PC-3 (cell line): Measurements from ENCODE around the gene IL1RN. TPM values are rescaled to one million over a fixed set of nuclear protein-coding genes. Genes with fewer than 3 reads are reported as not detected.
"Not testable (repeated sequence)": the region's sequence is repeated elsewhere in the genome, so short reads cannot be mapped to it uniquely, and the experiment has no call there.

Source experiments
- ATAC-seq: fragments of 200-7000 bp; cut with Tn5 transposase; 2 replicates; pipeline ENCODE4 v1.9.1; 2020; ENCODE audit warnings: mild to moderate bottlenecking, moderate library complexity
- BruUV-seq: library from RNA; stranded (reverse); fragments of 400-500 nt; replicated peaks from 2 replicates; lab custom pipeline; 2021; lab: Mats Ljungman, UMichigan
- CTCF ChIA-PET: fragments of 300-600 bp; sonication (Branson Sonifier 250); formaldehyde crosslinking; loops from one replicate; lab custom pipeline; 2022; ENCODE audit warnings: antibody characterized with exemption; lab: Charles Lee
- POLR2A ChIA-PET: fragments of 300-600 bp; sonication (Branson Sonifier 250); formaldehyde crosslinking; loops from one replicate; lab custom pipeline; 2022; ENCODE audit warnings: antibody characterized with exemption; ENCODE audit not compliant: unreplicated experiment; lab: Charles Lee
- DNase-seq: peaks from one replicate; pipeline ENCODE4 v3.0.0-alpha.2; 2015
- H2AFZ ChIP-seq: fragments of 300-600 bp; sonication (generic); 2 replicates; pipeline ENCODE4 v1.6.0; 2016; ENCODE audit warnings: antibody characterized with exemption, low read length
- H3F3A ChIP-seq: fragments of 300-600 bp; sonication (generic); one replicate; pipeline ENCODE4 v1.6.0; 2017; ENCODE audit warnings: antibody characterized with exemption, low read length, control low read depth, mild to moderate bottlenecking; ENCODE audit not compliant: unreplicated experiment
- H3K27ac ChIP-seq: fragments of 300-600 bp; sonication (generic); 2 replicates; pipeline ENCODE4 v1.5.1; 2016; ENCODE audit warnings: mild to moderate bottlenecking, low read length
- H3K27me3 ChIP-seq: fragments of 300-600 bp; sonication (generic); 2 replicates; pipeline ENCODE4 v1.6.1; 2016; ENCODE audit warnings: low read length, mixed read lengths
- H3K36me3 ChIP-seq: fragments of 300-600 bp; sonication (generic); 2 replicates; pipeline ENCODE4 v1.6.1; 2016; ENCODE audit warnings: low read depth, mixed run types, low read length, mixed read lengths
- H3K4me1 ChIP-seq: fragments of 300-600 bp; sonication (generic); 2 replicates; pipeline ENCODE4 v1.5.1; 2016; ENCODE audit warnings: low read length; ENCODE audit not compliant: insufficient read depth
- H3K4me2 ChIP-seq: fragments of 300-600 bp; sonication (generic); 2 replicates; pipeline ENCODE4 v1.6.0; 2016; ENCODE audit warnings: low read length
- H3K4me3 ChIP-seq: fragments of 300-600 bp; sonication (generic); 2 replicates; pipeline ENCODE4 v1.5.1; 2016; ENCODE audit warnings: mild to moderate bottlenecking, low read length, mixed read lengths
- H3K79me2 ChIP-seq: fragments of 300-600 bp; sonication (generic); 2 replicates; pipeline ENCODE4 v1.6.1; 2017; ENCODE audit warnings: low read length, mixed read lengths
- H3K9ac ChIP-seq: fragments of 300-600 bp; sonication (generic); 2 replicates; pipeline ENCODE4 v1.6.0; 2016; ENCODE audit warnings: mild to moderate bottlenecking, low read length
- H3K9me2 ChIP-seq: fragments of 300-600 bp; sonication (generic); replicated peaks from 2 replicates; pipeline ENCODE4 v1.6.1; 2016; ENCODE audit warnings: mixed run types, low read length, mixed read lengths
- H3K9me3 ChIP-seq: fragments of 300-600 bp; sonication (generic); 2 replicates; pipeline ENCODE4 v1.6.1; 2016; ENCODE audit warnings: low read length, mixed read lengths
- H4K20me1 ChIP-seq: fragments of 300-600 bp; sonication (generic); 2 replicates; pipeline ENCODE4 v1.6.1; 2016; ENCODE audit warnings: low read length, mixed read lengths
- EZH2 ChIP-seq: fragments of 300-600 bp; sonication (generic); IDR thresholded peaks from one replicate; pipeline ENCODE4 v1.6.1; 2017; ENCODE audit warnings: antibody characterized with exemption, mild to moderate bottlenecking, low read length; ENCODE audit not compliant: unreplicated experiment
- EZH2phosphoT487 ChIP-seq: fragments of 300-600 bp; sonication (generic); IDR thresholded peaks from 2 replicates; pipeline ENCODE4 v1.6.1; 2018; ENCODE audit warnings: mild to moderate bottlenecking, antibody characterized with exemption, low read length, borderline replicate concordance
- intact Hi-C: fragments of 100-400 bp; cut with micrococcal nuclease; formaldehyde crosslinking; loops from 2 replicates; pipeline ENCODE4 v1.9.0; 2023
- total RNA-seq: library from RNA; depleted of rRNA; stranded (reverse); fragments of >200 nt; gene quantifications from 2 replicates; pipeline ENCODE4 v1.2.3, GENCODE V29; 2014
- TF ChIP-seq, protein P1 (sequence below): fragments of 300-600 bp; sonication (generic); conservative IDR thresholded peaks from 2 replicates; pipeline ENCODE4 v1.5.1; 2017; ENCODE audit warnings: antibody characterized with exemption, low read depth, mild to moderate bottlenecking, low read length

The IL1RN gene
- total RNA-seq, 1 experiment from 2014 or later = 1.3 TPM

DNA sequence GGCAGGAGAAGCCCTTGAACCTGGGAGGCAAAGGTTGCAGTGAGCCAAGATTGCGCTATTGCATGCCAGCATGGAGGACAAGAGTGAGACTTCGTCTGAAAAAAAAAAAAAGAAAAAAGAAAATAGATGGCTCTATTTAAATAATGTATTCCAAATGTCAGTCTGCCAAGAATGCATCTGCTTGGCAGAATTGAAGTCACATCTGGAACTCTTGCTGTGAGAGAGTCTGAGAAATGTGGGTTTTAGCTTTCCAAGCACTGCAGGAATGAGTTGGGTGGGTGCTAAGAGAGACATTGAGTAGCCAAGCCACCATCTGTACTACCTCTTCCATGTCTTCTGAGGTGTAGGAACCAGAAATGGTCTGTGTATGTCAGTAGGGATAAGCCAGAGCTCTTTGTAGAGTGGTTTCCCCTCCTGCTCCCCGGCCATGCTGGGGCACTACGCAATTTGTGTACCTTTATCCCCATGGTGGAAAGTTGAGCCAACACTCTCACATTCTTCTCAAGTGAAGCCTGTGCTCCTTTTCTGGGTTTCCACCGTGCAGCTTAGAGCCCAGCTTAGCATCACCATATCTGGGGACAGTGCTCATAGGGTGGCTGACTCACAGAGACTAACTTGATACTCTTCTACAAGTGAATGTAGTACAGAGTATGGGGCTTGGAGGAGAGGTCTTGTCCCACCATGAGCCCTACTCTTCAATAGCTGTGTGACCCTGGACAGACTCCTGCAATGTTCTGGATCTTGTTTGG is 34.4 kb upstream of the IL1RN start:
- no peak for ATAC-seq
- no TSS peak for BruUV-seq

DNA sequence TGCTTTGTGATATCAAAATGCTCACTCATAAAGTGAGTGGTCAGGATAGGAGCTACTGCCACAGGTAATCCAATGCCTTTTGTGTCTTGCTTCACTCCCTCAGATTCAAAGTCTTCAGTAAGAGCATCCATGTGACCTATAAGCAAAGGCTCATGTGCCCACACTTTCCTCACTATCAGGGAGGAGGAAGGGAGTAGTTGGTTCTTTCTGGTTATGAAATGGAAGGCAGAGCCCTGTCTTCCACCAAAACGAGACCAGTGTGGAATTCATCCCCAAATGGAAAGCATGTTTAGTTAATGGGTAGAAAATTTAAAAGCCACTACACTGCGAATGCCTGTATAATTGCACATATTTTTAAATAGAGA is 33.8 kb upstream of the IL1RN start:
- intact Hi-C loops = no loop called here
- no peak overlapping the region for H3K9ac ChIP-seq
- ATAC-seq (no peak), DNase-seq (no peak)
- H3K4me3 ChIP-seq = no peak overlapping the region
- no peak overlapping the region for H3K27ac ChIP-seq
- no peak overlapping the region for H3K4me2 ChIP-seq
- ChIA-PET POLR2A (no interaction called here), CTCF (interaction anchor here (0.6 kb wide), 1 partner anchor 1211 kb away, joined by 11 read pairs; no protein-coding TSS in a partner anchor)
- H3K27me3 ChIP-seq = no peaks in the 10 kb centered on the region
- no peaks in the 10 kb centered on the region for H4K20me1 ChIP-seq
- no peaks in the 10 kb centered on the region for H3K36me3 ChIP-seq
- H3K4me1 ChIP-seq = no peaks in the 10 kb centered on the region
- BruUV-seq = no TSS peak
- no peaks in the 10 kb centered on the region for H3K9me3 ChIP-seq
- no peak overlapping the region for H2AFZ ChIP-seq
- no peaks in the 10 kb centered on the region for H3F3A ChIP-seq
- no peaks in the 10 kb centered on the region for H3K79me2 ChIP-seq
- H3K9me2 ChIP-seq = no peaks in the 10 kb centered on the region
- TF ChIP-seq EZH2 (no peak), EZH2phosphoT487 (no peak)
- TF ChIP-seq, protein P1, sequence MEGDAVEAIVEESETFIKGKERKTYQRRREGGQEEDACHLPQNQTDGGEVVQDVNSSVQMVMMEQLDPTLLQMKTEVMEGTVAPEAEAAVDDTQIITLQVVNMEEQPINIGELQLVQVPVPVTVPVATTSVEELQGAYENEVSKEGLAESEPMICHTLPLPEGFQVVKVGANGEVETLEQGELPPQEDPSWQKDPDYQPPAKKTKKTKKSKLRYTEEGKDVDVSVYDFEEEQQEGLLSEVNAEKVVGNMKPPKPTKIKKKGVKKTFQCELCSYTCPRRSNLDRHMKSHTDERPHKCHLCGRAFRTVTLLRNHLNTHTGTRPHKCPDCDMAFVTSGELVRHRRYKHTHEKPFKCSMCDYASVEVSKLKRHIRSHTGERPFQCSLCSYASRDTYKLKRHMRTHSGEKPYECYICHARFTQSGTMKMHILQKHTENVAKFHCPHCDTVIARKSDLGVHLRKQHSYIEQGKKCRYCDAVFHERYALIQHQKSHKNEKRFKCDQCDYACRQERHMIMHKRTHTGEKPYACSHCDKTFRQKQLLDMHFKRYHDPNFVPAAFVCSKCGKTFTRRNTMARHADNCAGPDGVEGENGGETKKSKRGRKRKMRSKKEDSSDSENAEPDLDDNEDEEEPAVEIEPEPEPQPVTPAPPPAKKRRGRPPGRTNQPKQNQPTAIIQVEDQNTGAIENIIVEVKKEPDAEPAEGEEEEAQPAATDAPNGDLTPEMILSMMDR = no peak

More for the DNA sequence above, 34.4 kb upstream of the IL1RN start:
- Histone ChIP-seq H3K4me2 (no peak overlapping the region), H3K4me3 (no peak overlapping the region), H3K79me2 (no peaks in the 10 kb centered on the region), H3K27me3 (no peaks in the 10 kb centered on the region), H3K9me3 (no peaks in the 10 kb centered on the region), H4K20me1 (no peaks in the 10 kb centered on the region), H3K9ac (no peak overlapping the region), H3K36me3 (no peaks in the 10 kb centered on the region), H2AFZ (no peak overlapping the region), H3K4me1 (no peaks in the 10 kb centered on the region), H3K9me2 (no peaks in the 10 kb centered on the region), H3K27ac (no peak overlapping the region), H3F3A (no peaks in the 10 kb centered on the region)
- ChIA-PET POLR2A (no interaction called here), CTCF (interaction anchor here (0.6 kb wide), 1 partner anchor 1210 kb away, joined by 11 read pairs; no protein-coding TSS in a partner anchor)
- TF ChIP-seq EZH2 (no peak), EZH2phosphoT487 (no peak)
- TF ChIP-seq, protein P1 = no peak
- intact Hi-C loops = no loop called here
- DNase-seq = no peak

- BruUV-seq, POLR2A ChIA-PET, H3K79me2 ChIP-seq, H3K4me2 ChIP-seq, H3K4me3 ChIP-seq, H2AFZ ChIP-seq, intact Hi-C loops, H3K9me3 ChIP-seq, ATAC-seq, H3F3A ChIP-seq, H3K27me3 ChIP-seq, H4K20me1 ChIP-seq, H3K9ac ChIP-seq, H3K27ac ChIP-seq, CTCF ChIA-PET, DNase-seq, H3K9me2 ChIP-seq, H3K36me3 ChIP-seq, H3K4me1 ChIP-seq: not testable (repeated sequence)
These were observed 31.1 kb upstream of the IL1RN start for GRCh38 chr2:113096306-113096705.

DNA sequence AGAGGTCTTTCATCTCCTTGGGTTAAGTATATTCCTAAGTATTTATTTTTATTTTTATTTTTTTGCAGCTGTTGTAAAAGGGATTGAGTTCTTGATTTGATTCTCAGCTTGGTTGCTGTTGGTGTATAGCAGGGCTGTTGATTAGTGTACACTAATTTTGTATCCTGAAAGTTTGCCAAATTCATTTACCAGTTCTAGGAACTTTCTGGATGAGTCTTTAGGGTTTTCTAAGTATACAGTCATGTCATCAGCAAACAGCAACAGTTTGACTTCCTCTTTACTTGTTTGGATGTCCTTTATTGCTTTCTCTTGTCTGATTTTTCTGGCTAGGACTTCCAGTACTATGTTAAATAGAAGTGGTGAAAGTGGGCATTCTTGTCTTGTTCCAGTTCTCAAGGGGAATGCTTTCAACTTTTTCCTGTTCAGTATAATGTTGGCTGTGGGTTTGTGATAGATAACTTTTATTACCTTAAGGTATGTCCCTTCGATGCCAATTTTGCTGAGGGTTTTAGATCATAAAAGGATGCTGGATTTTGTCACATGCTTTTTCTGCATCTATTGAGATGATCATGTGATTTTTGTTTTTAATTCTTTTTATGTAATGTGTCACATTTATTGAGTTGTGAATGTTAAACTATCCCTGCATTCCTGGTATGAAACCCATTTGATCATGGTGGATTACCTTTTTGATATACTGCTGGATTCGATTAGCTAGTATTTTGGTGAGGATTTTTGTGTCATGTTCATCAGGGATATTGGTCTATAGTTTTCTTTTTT is 30.4 kb upstream of the IL1RN start:
- H3K27me3 ChIP-seq, intact Hi-C loops, BruUV-seq, H3K9me3 ChIP-seq, ATAC-seq, H3K36me3 ChIP-seq, H3K27ac ChIP-seq, H3F3A ChIP-seq, CTCF ChIA-PET, H3K9ac ChIP-seq, H3K79me2 ChIP-seq, H3K9me2 ChIP-seq, H4K20me1 ChIP-seq, DNase-seq, H3K4me2 ChIP-seq, H3K4me3 ChIP-seq, H2AFZ ChIP-seq, POLR2A ChIA-PET, H3K4me1 ChIP-seq: not testable (repeated sequence)
